D721Med (cell line): ENCODE data around the gene ATRNL1.

Source experiments
- DNase-seq: peaks from one replicate; pipeline ENCODE4 v3.0.0; 2011; ENCODE audit warnings: low spot score; ENCODE audit not compliant: insufficient read length
- FAIRE-seq: peaks from 2 replicates; lab custom pipeline; 2011; peaks lifted over from hg19 to GRCh38; lab: Jason Lieb, UNC
- TF ChIP-seq, protein P1 (sequence below): IDR thresholded peaks from 2 replicates; pipeline ENCODE4 v1.5.1; 2012; ENCODE audit warnings: mild to moderate bottlenecking, control low read depth; ENCODE audit not compliant: insufficient read depth; ENCODE audit errors: missing control alignments

The ATRNL1 gene

DNA sequence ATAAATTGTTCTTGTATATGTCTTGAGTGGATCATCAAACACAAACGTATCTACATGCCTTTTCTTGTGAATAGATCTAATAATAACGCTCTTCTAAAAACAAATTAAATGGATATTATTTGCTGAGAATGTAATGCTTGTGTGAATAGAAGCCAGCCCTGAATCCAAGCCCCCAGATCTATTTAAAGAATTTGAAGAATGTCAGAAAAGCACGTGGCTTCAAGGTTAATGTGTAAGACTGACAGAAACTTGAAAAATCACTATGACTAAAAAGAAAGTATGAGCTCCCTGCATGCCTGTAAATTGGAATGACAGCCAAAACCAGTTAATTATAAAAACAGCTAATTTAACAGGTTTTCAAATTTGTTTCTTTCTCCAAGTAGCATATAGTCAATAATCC, 43.2 kb upstream of the ATRNL1 start:
- FAIRE-seq (no peak), DNase-seq (no peak)
- TF ChIP-seq, protein P1, sequence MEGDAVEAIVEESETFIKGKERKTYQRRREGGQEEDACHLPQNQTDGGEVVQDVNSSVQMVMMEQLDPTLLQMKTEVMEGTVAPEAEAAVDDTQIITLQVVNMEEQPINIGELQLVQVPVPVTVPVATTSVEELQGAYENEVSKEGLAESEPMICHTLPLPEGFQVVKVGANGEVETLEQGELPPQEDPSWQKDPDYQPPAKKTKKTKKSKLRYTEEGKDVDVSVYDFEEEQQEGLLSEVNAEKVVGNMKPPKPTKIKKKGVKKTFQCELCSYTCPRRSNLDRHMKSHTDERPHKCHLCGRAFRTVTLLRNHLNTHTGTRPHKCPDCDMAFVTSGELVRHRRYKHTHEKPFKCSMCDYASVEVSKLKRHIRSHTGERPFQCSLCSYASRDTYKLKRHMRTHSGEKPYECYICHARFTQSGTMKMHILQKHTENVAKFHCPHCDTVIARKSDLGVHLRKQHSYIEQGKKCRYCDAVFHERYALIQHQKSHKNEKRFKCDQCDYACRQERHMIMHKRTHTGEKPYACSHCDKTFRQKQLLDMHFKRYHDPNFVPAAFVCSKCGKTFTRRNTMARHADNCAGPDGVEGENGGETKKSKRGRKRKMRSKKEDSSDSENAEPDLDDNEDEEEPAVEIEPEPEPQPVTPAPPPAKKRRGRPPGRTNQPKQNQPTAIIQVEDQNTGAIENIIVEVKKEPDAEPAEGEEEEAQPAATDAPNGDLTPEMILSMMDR = no peak

DNA sequence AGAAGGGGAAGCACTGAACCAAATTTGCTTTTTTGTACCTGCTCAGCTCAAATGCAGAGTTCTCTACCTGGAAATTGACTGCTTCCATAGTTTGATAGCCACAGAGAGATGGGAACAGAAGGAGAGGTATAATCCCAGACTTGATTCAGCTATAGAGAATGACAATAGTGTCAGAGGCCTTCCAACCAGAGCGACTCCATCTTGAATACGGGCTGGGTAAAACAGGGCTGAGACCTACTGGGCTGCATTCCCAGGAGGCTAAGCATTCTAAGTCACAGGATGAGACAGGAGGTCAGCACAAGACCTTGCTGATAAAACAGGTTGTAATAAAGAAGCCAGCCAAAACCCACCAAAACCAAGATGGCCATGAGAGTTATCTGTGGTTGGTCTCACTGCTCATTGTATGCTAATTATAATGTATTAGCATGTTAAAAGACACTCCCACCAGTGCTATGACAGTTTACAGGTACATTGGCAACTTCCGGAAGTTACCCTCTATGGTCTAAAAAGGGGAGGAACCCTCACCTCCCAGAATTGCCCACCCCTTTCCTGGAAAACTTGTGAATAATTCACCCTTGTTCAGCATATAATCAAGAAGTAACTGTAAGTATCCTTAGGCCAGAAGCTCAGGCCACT, 42.7 kb upstream of the ATRNL1 start:
- FAIRE-seq (no peak), DNase-seq (no peak)
- TF ChIP-seq, protein P1 = no peak

DNA sequence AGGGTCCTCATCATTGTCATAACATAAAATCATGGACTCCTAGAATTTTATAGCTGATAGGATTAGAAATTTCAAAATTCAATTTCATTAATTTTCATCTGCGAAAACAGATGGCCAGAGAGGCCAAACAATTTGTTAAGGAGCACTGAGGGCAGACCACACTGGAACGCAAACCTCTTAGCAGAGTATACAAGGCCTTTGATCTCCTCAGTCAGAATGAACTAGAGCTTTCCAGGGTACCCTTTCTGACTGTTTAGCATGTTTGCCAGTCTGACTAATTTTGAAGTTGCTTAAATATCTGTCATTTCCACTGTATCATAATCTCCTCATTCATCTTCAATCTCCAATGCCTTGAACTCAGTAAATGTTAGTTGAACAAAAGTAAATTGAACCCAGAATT, 41.9 kb upstream of the ATRNL1 start:
- DNase-seq (no peak), FAIRE-seq (no peak)
- TF ChIP-seq, protein P1 = no peak

- TF ChIP-seq, protein P1 = no peak
- no peak for DNase-seq
- no peak for FAIRE-seq
Measured at GRCh38 chr10:115052226-115052625, 40.9 kb upstream of the ATRNL1 start.

DNA sequence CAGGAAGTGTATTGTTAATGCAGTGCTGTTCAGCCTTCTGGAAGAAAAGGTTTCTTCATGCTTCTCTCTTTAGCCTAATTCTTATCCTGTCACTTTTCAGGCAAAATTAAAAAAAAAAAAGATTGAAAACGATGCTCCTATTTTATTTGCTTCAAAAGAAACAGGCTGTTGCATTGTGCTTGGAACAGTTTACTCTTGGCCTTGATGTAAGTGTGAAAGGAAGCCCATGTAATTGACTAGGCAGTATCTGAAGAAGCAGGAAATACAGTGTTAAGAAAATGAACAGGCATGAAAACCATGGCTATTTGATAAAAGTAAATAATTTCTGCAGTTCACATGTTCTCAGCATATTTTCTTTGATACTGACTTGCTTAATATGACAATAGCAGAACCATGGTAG, 40.4 kb upstream of the ATRNL1 start:
- FAIRE-seq = no peak
- TF ChIP-seq, protein P1 = no peak
- no peak for DNase-seq

GRCh38 chr10:115056186-115056585, 37.0 kb upstream of the ATRNL1 start:
- FAIRE-seq (no peak), DNase-seq (no peak)
- TF ChIP-seq, protein P1 = no peak

GRCh38 chr10:115059301-115059898, 33.8 kb upstream of the ATRNL1 start:
- DNase-seq = no peak

More at GRCh38 chr10:115059301-115059898, 33.8 kb upstream of the ATRNL1 start:
- TF ChIP-seq, protein P1 = no peak
- FAIRE-seq = no peak
